Measurements from ENCODE around the gene HOXD8. TPM values are rescaled to one million over a fixed set of nuclear protein-coding genes. Genes with fewer than 3 reads are reported as not detected.

Gene HOXD8
- total RNA-seq, 1 donor from 2014 or later = 0.58 TPM

GRCh38 chr2:176089843-176090395 lies 39.6 kb upstream of the HOXD8 start:
- H3K27ac Mint-ChIP-seq = no peak overlapping the region
- no peak for TF ChIP-seq CTCF (IDR thresholded peaks at IDR 0.05; ENCODE audit: unreplicated experiment)
- no peak overlapping the region for H3K4me3 Mint-ChIP-seq
- no peak for DNase-seq (ENCODE audit: low spot score in 2 of 2, unreplicated experiment in 2 of 2)
- no peaks in the 10 kb centered on the region for H3K36me3 Mint-ChIP-seq
- H3K27me3 Mint-ChIP-seq (ENCODE audit: low read depth) = peaks cover 94% of the 10 kb centered on the region
- H3K4me1 Mint-ChIP-seq = peaks cover 12% of the 10 kb centered on the region
- no peaks in the 10 kb centered on the region for H3K9me3 Mint-ChIP-seq

- no peak for TF ChIP-seq CTCF (IDR thresholded peaks at IDR 0.05; ENCODE audit: unreplicated experiment)
- Mint-ChIP-seq H3K9me3 (no peaks in the 10 kb centered on the region), H3K27ac (no peak overlapping the region), H3K4me3 (no peak overlapping the region), H3K27me3 (ENCODE audit: low read depth) (peaks cover 94% of the 10 kb centered on the region), H3K36me3 (no peaks in the 10 kb centered on the region), H3K4me1 (peaks cover 12% of the 10 kb centered on the region)
- DNase-seq (ENCODE audit: low spot score in 2 of 2, unreplicated experiment in 2 of 2) = no peak
These were observed 38.6 kb upstream of the HOXD8 start for GRCh38 chr2:176090862-176091261.

GRCh38 chr2:176091329-176092258 lies 37.9 kb upstream of the HOXD8 start:
- DNase-seq (ENCODE audit: low spot score in 2 of 2, unreplicated experiment in 2 of 2) = no peak
- Mint-ChIP-seq H3K9me3 (no peaks in the 10 kb centered on the region), H3K27me3 (ENCODE audit: low read depth) (peaks cover 94% of the 10 kb centered on the region), H3K4me1 (peaks cover 12% of the 10 kb centered on the region), H3K27ac (no peak overlapping the region), H3K36me3 (no peaks in the 10 kb centered on the region), H3K4me3 (peak overlapping the region; percentile 51)
- no peak for TF ChIP-seq CTCF (IDR thresholded peaks at IDR 0.05; ENCODE audit: unreplicated experiment)

GRCh38 chr2:176092270-176093144 lies 37.0 kb upstream of the HOXD8 start, which contains the start of gene HOXD13:
Gene HOXD13 (plus strand): TSS chr2:176092721. CDS start chr2:176092891, 170 bp downstream.
- H3K4me3 Mint-ChIP-seq = peak within 1 kb of the TSS; percentile 57
- H3K4me1 Mint-ChIP-seq = peaks cover 12% of the 10 kb centered on the region
- H3K36me3 Mint-ChIP-seq = no peaks in the 10 kb centered on the region
- TF ChIP-seq CTCF (IDR thresholded peaks at IDR 0.05; ENCODE audit: unreplicated experiment) = no peak
- H3K27me3 Mint-ChIP-seq (ENCODE audit: low read depth) = peaks cover 94% of the 10 kb centered on the region
- no peaks in the 10 kb centered on the region for H3K9me3 Mint-ChIP-seq
- H3K27ac Mint-ChIP-seq = no peak within 1 kb of the TSS
- no peak for DNase-seq (ENCODE audit: low spot score in 2 of 2, unreplicated experiment in 2 of 2)

- DNase-seq (ENCODE audit: low spot score in 2 of 2, unreplicated experiment in 2 of 2) = no peak
- no peaks in the 10 kb centered on the region for H3K9me3 Mint-ChIP-seq
- H3K27me3 Mint-ChIP-seq (ENCODE audit: low read depth) = peaks cover 94% of the 10 kb centered on the region
- H3K4me3 Mint-ChIP-seq = peak overlapping the region; percentile 57
- no peak overlapping the region for H3K27ac Mint-ChIP-seq
- peaks cover 15% of the 10 kb centered on the region for H3K4me1 Mint-ChIP-seq
- no peak for TF ChIP-seq CTCF (IDR thresholded peaks at IDR 0.05; ENCODE audit: unreplicated experiment)
- no peaks in the 10 kb centered on the region for H3K36me3 Mint-ChIP-seq
These were observed 36.2 kb upstream of the HOXD8 start for GRCh38 chr2:176093145-176093897.

Data from mesothelial cell of epicardium (in vitro differentiated cells).